Skeletal muscle tissue (tissue), 4 donors: Measurements from ENCODE around the gene LYRM4. TPM values are rescaled to one million over a fixed set of nuclear protein-coding genes. Genes with fewer than 3 reads are reported as not detected.

ENCODE experiments used
- H3K27ac ChIP-seq: one replicate; pipeline ENCODE4 v1.7.0; 2013; ENCODE audit warnings: mild to moderate bottlenecking, low read depth, low read length, inconsistent platforms
- H3K27me3 ChIP-seq, 3 donors: one replicate each; pipeline ENCODE4 v1.7.0; 2013; ENCODE audit warnings: low read length in 3 of 3; ENCODE audit not compliant: control insufficient read depth in 3 of 3, insufficient read depth in 3 of 3
- H3K36me3 ChIP-seq, 3 donors: one replicate each; pipeline ENCODE4 v1.7.0; 2013; ENCODE audit warnings: low read length in 3 of 3; ENCODE audit not compliant: control insufficient read depth in 3 of 3, insufficient read depth in 3 of 3
- H3K4me1 ChIP-seq, 3 donors: one replicate each; pipeline ENCODE4 v1.7.0; 2013; ENCODE audit warnings: low read length in 3 of 3, mild to moderate bottlenecking in 3 of 3; ENCODE audit not compliant: control insufficient read depth in 3 of 3, insufficient read depth in 3 of 3
- H3K4me3 ChIP-seq, 3 donors: one replicate each; pipeline ENCODE4 v1.7.0; 2013; ENCODE audit warnings: low read length in 3 of 3
- H3K9ac ChIP-seq, 3 donors: one replicate each; pipeline ENCODE4 v1.7.0; 2013; ENCODE audit warnings: low read length in 3 of 3, mild to moderate bottlenecking in 3 of 3, moderate library complexity in 2 of 3, low read depth in 1 of 3
- H3K9me3 ChIP-seq, 3 donors: one replicate each; pipeline ENCODE4 v1.7.0; 2013; ENCODE audit warnings: low read length in 3 of 3; ENCODE audit not compliant: control insufficient read depth in 3 of 3
- total RNA-seq: library from RNA; depleted of rRNA; stranded (reverse); fragments of >200 nt; gene quantifications from one replicate; pipeline ENCODE4 v1.2.3, GENCODE V29; 2014
- donor health status: Osteomylitis.

The LYRM4 gene
- total RNA-seq, 1 donor from 2014 or later: 10.4 TPM

GRCh38 chr6:5230081-5230480 is 30.7 kb downstream of the LYRM4 start:
- H3K4me3 ChIP-seq: no peak overlapping the region
- H3K27me3 ChIP-seq: no peaks in the 10 kb centered on the region
- no peak overlapping the region for H3K9ac ChIP-seq
- H3K4me1 ChIP-seq: peaks cover 0 to 13% (median 0%) of the 10 kb centered on the region in 3 donors
- no peaks in the 10 kb centered on the region for H3K36me3 ChIP-seq
- H3K27ac ChIP-seq: no peak overlapping the region
- no peaks in the 10 kb centered on the region for H3K9me3 ChIP-seq

- Histone ChIP-seq H3K4me1 (peaks cover 0 to 13% (median 0%) of the 10 kb centered on the region in 3 donors), H3K4me3 (no peak overlapping the region), H3K9me3 (no peaks in the 10 kb centered on the region), H3K27ac (no peak overlapping the region), H3K27me3 (no peaks in the 10 kb centered on the region), H3K36me3 (no peaks in the 10 kb centered on the region), H3K9ac (no peak overlapping the region)
Observed at GRCh38 chr6:5229356-5229755, 31.4 kb downstream of the LYRM4 start.

- no peak overlapping the region for H3K27ac ChIP-seq
- no peak overlapping the region for H3K9ac ChIP-seq
- H3K27me3 ChIP-seq: no peaks in the 10 kb centered on the region
- H3K36me3 ChIP-seq: no peaks in the 10 kb centered on the region
- H3K9me3 ChIP-seq: no peaks in the 10 kb centered on the region
- H3K4me1 ChIP-seq: no peaks in the 10 kb centered on the region
- no peak overlapping the region for H3K4me3 ChIP-seq
Observed at GRCh38 chr6:5223309-5223708, 37.4 kb downstream of the LYRM4 start.

DNA sequence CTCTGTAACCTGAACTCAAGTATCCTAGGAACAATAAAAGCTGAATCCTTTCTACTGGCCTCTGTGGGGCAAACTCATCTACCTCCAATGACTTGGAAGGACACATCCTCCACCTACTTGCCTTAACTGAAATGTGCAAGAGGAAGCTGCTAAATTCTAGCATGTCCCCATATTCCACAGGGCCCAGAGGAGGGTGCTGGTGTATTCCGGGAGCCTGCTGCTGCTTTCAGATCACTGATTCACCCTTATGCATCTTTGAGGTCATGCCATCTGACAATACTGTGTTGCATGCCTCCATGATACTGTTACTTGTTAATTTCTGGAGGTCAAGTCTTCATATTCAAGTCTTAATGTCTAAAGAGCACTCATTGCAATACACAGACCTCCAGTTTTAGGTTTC is 40.3 kb downstream of the LYRM4 start:
- Histone ChIP-seq H3K4me3 (no peak overlapping the region), H3K9ac (no peak overlapping the region), H3K27ac (no peak overlapping the region), H3K9me3 (no peaks in the 10 kb centered on the region), H3K27me3 (no peaks in the 10 kb centered on the region), H3K36me3 (peaks cover 0 to 8% (median 5%) of the 10 kb centered on the region in 3 donors), H3K4me1 (no peaks in the 10 kb centered on the region)

DNA sequence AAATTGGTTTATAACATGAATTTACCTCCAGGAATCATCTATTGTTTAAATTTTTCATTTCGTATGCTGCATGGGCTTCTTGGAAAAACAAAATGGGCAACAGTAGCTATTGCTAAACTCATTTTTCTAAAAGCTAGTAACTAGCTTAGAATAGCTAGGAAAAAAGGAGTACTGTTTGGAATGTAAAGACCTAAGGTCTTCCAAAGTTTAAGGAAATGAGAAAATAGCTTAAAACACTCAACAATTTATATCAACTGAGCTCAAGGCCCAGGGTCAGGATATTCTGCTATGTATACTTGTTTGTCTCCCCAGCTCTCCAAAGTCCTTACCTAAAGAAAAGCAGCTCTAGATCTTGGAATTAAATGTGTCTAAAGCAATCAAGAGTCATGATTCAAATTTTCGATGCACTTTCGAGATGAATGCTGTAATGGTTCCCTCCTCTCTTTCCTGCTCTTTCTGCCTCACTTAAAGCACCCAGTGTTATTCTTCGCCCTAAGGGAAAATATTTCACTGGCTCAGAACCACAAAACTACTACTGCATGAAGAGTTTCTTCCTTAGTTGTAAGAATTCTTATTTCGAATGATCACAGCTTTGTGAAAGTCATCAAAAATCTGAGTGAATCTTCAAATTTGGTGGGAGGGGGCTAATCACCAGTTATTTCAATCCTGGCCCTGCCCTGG is 41.6 kb downstream of the LYRM4 start:
- Histone ChIP-seq H3K9ac (no peak overlapping the region), H3K4me3 (no peak overlapping the region), H3K27me3 (no peaks in the 10 kb centered on the region), H3K9me3 (no peaks in the 10 kb centered on the region), H3K27ac (no peak overlapping the region), H3K4me1 (no peaks in the 10 kb centered on the region), H3K36me3 (peaks cover 0 to 10% (median 8%) of the 10 kb centered on the region in 3 donors)

DNA sequence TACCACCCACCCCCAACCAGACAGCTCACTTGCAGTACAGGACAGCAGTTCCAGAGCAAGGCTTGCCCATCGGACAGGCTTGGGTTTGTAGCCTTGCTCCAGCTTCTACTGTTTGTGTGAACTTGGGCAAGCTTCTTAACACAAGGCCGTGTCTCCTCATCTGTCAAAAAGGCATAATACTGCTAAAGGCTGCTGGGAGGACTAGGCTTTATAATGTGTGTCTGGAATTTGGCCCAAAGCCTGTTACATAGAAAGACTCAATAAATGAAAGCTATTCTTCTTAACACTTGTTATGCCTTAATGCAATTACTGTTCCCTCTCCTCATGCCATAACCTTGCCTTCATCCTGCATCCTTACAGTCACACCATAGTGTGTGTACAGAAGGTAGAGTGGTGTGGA is 43.4 kb downstream of the LYRM4 start:
- no peak overlapping the region for H3K9ac ChIP-seq
- no peaks in the 10 kb centered on the region for H3K27me3 ChIP-seq
- no peak overlapping the region for H3K4me3 ChIP-seq
- H3K4me1 ChIP-seq: no peaks in the 10 kb centered on the region
- peaks cover 0 to 12% (median 10%) of the 10 kb centered on the region in 3 donors for H3K36me3 ChIP-seq
- no peak overlapping the region for H3K27ac ChIP-seq
- no peaks in the 10 kb centered on the region for H3K9me3 ChIP-seq

DNA sequence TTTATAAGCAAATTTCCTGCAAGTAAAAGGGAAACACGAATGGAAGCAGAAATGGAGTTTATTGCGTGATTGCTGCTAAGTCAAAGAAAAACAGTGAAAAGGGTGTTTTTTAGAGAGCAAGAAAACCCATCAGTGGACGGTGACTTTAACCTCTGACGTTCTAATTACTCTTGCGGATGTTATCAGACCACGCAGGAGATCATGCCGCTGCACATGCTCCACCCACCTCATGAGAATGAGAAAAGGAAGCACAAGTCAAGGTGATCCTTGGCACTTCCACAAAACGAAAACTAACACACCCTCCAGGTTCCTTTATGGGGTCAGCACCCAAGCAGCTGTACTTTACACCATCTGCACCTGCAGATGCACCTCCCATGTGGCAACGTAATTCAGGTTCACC is 45.0 kb downstream of the LYRM4 start:
- H3K9ac ChIP-seq: no peak overlapping the region
- H3K36me3 ChIP-seq: peaks cover 0 to 12% (median 10%) of the 10 kb centered on the region in 3 donors
- no peaks in the 10 kb centered on the region for H3K9me3 ChIP-seq
- H3K27ac ChIP-seq: no peak overlapping the region
- H3K27me3 ChIP-seq: no peaks in the 10 kb centered on the region
- no peaks in the 10 kb centered on the region for H3K4me1 ChIP-seq
- no peak overlapping the region for H3K4me3 ChIP-seq

- Histone ChIP-seq H3K4me3 (no peak overlapping the region), H3K4me1 (no peaks in the 10 kb centered on the region), H3K36me3 (peaks cover 0 to 12% (median 10%) of the 10 kb centered on the region in 3 donors), H3K27ac (no peak overlapping the region), H3K27me3 (no peaks in the 10 kb centered on the region), H3K9ac (no peak overlapping the region), H3K9me3 (no peaks in the 10 kb centered on the region)
Observed at GRCh38 chr6:5215159-5215558, 45.6 kb downstream of the LYRM4 start.

DNA sequence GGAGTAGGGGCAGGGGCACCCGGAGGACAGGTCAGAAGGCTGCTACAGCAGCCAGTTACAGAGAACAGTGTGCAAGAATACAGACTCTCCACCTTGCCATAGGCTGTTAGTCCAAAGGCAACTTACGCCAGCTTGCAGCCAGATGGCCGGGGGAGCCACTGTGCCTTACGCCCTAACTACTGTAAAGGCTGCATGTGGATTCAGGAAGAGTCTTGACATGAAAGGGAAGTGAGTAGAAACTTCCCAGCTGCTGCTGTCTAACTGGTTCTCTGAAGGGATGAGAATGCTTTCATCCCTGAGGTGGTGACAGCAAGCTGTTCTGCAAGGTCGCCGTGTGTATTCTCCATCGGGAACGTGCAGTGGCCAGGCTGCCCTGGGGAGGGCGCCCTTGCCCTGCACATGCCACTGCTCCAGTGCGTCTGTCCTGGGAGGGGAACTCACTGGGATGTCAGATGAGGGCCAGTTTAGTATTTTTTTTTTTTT is 46.1 kb downstream of the LYRM4 start:
- H3K9me3 ChIP-seq: no peaks in the 10 kb centered on the region
- H3K9ac ChIP-seq: no peak overlapping the region
- H3K4me3 ChIP-seq: no peak overlapping the region
- no peaks in the 10 kb centered on the region for H3K27me3 ChIP-seq
- peaks cover 0 to 12% (median 10%) of the 10 kb centered on the region in 3 donors for H3K36me3 ChIP-seq
- no peaks in the 10 kb centered on the region for H3K4me1 ChIP-seq
- H3K27ac ChIP-seq: no peak overlapping the region

- H3K9me3 ChIP-seq: no peaks in the 10 kb centered on the region
- H3K4me1 ChIP-seq: no peaks in the 10 kb centered on the region
- no peaks in the 10 kb centered on the region for H3K27me3 ChIP-seq
- no peak overlapping the region for H3K4me3 ChIP-seq
- no peak overlapping the region for H3K9ac ChIP-seq
- H3K36me3 ChIP-seq: peaks cover 0 to 12% (median 10%) of the 10 kb centered on the region in 3 donors
- no peak overlapping the region for H3K27ac ChIP-seq
Observed at GRCh38 chr6:5213836-5214235, 46.9 kb downstream of the LYRM4 start.
